Measurements from ENCODE around the gene FAM3D.
"Not testable (repeated sequence)": the region's sequence is repeated elsewhere in the genome, so short reads cannot be mapped to it uniquely, and the experiment has no call there.

The FAM3D gene

GRCh38 chr3:58666683-58667082, at the start of gene FAM3D:
Gene FAM3D, minus strand, starts transcription at chr3:58666774. Its CDS starts 11,211 bp downstream, at chr3:58655563.
- in situ Hi-C loops (cut with MboI; ENCODE audit: low sequenced_read_pairs) = no loop called here

- in situ Hi-C loops (cut with MboI; ENCODE audit: low sequenced_read_pairs) = no loop called here
These were observed 47.3 kb upstream of the FAM3D start for GRCh38 chr3:58713715-58714401.

- in situ Hi-C loops (cut with MboI; ENCODE audit: low sequenced_read_pairs) = no loop called here
These were observed 45.3 kb upstream of the FAM3D start for GRCh38 chr3:58711871-58712270.

- in situ Hi-C loops (cut with MboI; ENCODE audit: low sequenced_read_pairs) = not testable (repeated sequence)
These were observed 42.4 kb upstream of the FAM3D start for GRCh38 chr3:58708983-58709382.

- in situ Hi-C loops (cut with MboI; ENCODE audit: low sequenced_read_pairs) = no loop called here
These were observed 41.7 kb upstream of the FAM3D start for GRCh38 chr3:58708116-58708791.

GRCh38 chr3:58707390-58707930, 40.9 kb upstream of the FAM3D start:
- in situ Hi-C loops (cut with MboI; ENCODE audit: low sequenced_read_pairs) = no loop called here

GRCh38 chr3:58706395-58707167, 40.0 kb upstream of the FAM3D start:
- in situ Hi-C loops (cut with MboI; ENCODE audit: low sequenced_read_pairs) = no loop called here

GRCh38 chr3:58704745-58705144, 38.2 kb upstream of the FAM3D start:
- in situ Hi-C loops (cut with MboI; ENCODE audit: low sequenced_read_pairs) = no loop called here

- in situ Hi-C loops (cut with MboI; ENCODE audit: low sequenced_read_pairs) = not testable (repeated sequence)
These were observed 37.7 kb upstream of the FAM3D start for GRCh38 chr3:58704304-58704703.

- in situ Hi-C loops (cut with MboI; ENCODE audit: low sequenced_read_pairs) = no loop called here
These were observed 31.7 kb upstream of the FAM3D start for GRCh38 chr3:58698246-58698645.

GRCh38 chr3:58697561-58697960, 31.0 kb upstream of the FAM3D start:
- in situ Hi-C loops (cut with MboI; ENCODE audit: low sequenced_read_pairs) = no loop called here

- in situ Hi-C loops (cut with MboI; ENCODE audit: low sequenced_read_pairs) = not testable (repeated sequence)
These were observed 30.2 kb upstream of the FAM3D start for GRCh38 chr3:58696813-58697212.

GRCh38 chr3:58696093-58696492, 29.5 kb upstream of the FAM3D start:
- in situ Hi-C loops (cut with MboI; ENCODE audit: low sequenced_read_pairs) = no loop called here

- in situ Hi-C loops (cut with MboI; ENCODE audit: low sequenced_read_pairs) = not testable (repeated sequence)
These were observed 28.7 kb upstream of the FAM3D start for GRCh38 chr3:58695284-58695683.

- in situ Hi-C loops (cut with MboI; ENCODE audit: low sequenced_read_pairs) = no loop called here
These were observed 27.6 kb upstream of the FAM3D start for GRCh38 chr3:58693940-58694850.

- in situ Hi-C loops (cut with MboI; ENCODE audit: low sequenced_read_pairs) = no loop called here
These were observed 25.9 kb upstream of the FAM3D start for GRCh38 chr3:58692484-58692883.

GRCh38 chr3:58691997-58692396, 25.4 kb upstream of the FAM3D start:
- in situ Hi-C loops (cut with MboI; ENCODE audit: low sequenced_read_pairs) = no loop called here

- in situ Hi-C loops (cut with MboI; ENCODE audit: low sequenced_read_pairs) = no loop called here
These were observed 23.9 kb upstream of the FAM3D start for GRCh38 chr3:58690490-58690889.

GRCh38 chr3:58688574-58688973, 22.0 kb upstream of the FAM3D start:
- in situ Hi-C loops (cut with MboI; ENCODE audit: low sequenced_read_pairs) = no loop called here

GRCh38 chr3:58686847-58687246, 20.3 kb upstream of the FAM3D start:
- in situ Hi-C loops (cut with MboI; ENCODE audit: low sequenced_read_pairs) = no loop called here
